Keratinocyte (primary cell): ENCODE data around the gene LRRC4. TPM values are rescaled to one million over a fixed set of nuclear protein-coding genes. Genes with fewer than 3 reads are reported as not detected.

ENCODE experiments used
- DNase-seq: peaks from one replicate; pipeline ENCODE4 v3.0.0-alpha.2; 2011; ENCODE audit warnings: low read depth, missing footprints, low spot score
- FAIRE-seq: peaks from 2 replicates; lab custom pipeline; 2011; peaks lifted over from hg19 to GRCh38; lab: Jason Lieb, UNC
- H2AFZ ChIP-seq: 2 replicates; pipeline ENCODE4 v1.6.0; 2012; ENCODE audit warnings: low read length, control low read depth, inconsistent platforms; ENCODE audit not compliant: control insufficient read depth
- H3K27ac ChIP-seq: 2 replicates; pipeline ENCODE4 v1.5.1; 2011; ENCODE audit warnings: low read length; ENCODE audit not compliant: control insufficient read depth, insufficient read depth
- H3K27me3 ChIP-seq: 3 replicates; pipeline ENCODE4 v1.6.0; 2011; ENCODE audit warnings: low read length; ENCODE audit not compliant: control insufficient read depth, insufficient read depth; ENCODE audit errors: extremely low read depth
- H3K36me3 ChIP-seq, 2 experiments: 2 replicates in 1 of 2; 3 replicates in 1 of 2; pipeline ENCODE4 v1.5.1; 2011; ENCODE audit warnings: low read length in 2 of 2, mild to moderate bottlenecking in 1 of 2; ENCODE audit not compliant: control insufficient read depth in 2 of 2, insufficient read depth in 2 of 2; ENCODE audit errors: extremely low read depth in 1 of 2
- H3K4me1 ChIP-seq: 3 replicates; pipeline ENCODE4 v1.5.1; 2011; ENCODE audit warnings: low read length; ENCODE audit not compliant: control insufficient read depth, insufficient read depth; ENCODE audit errors: extremely low read depth
- H3K4me2 ChIP-seq: 3 replicates; pipeline ENCODE4 v1.6.0; 2011; ENCODE audit warnings: low read depth, low read length; ENCODE audit not compliant: control insufficient read depth, insufficient read depth; ENCODE audit errors: extremely low read depth
- H3K4me3 ChIP-seq, 3 experiments: fragments of 200-600 bp in 1 of 3; sonication (generic) in 1 of 3; 2 replicates in 2 of 3; 3 replicates in 1 of 3; pipeline ENCODE4 v1.5.1; 2011 to 2016; ENCODE audit warnings: low read length in 3 of 3, mild to moderate bottlenecking in 3 of 3, control low read depth in 2 of 3, inconsistent platforms in 1 of 3, low read depth in 1 of 3, mixed read lengths in 1 of 3, mixed run types in 1 of 3, moderate library complexity in 1 of 3; ENCODE audit not compliant: control insufficient read depth in 2 of 3, insufficient read depth in 2 of 3; ENCODE audit errors: extremely low read depth in 1 of 3
- H3K79me2 ChIP-seq: 2 replicates; pipeline ENCODE4 v1.6.0; 2012; ENCODE audit warnings: low read length; ENCODE audit not compliant: control insufficient read depth, insufficient read depth
- H3K9ac ChIP-seq: 3 replicates; pipeline ENCODE4 v1.6.0; 2011; ENCODE audit warnings: low read length; ENCODE audit not compliant: control insufficient read depth, insufficient read depth; ENCODE audit errors: extremely low read depth
- H3K9me1 ChIP-seq: 3 replicates; pipeline ENCODE4 v1.6.0; 2011; ENCODE audit warnings: low read length; ENCODE audit not compliant: control insufficient read depth, insufficient read depth; ENCODE audit errors: extremely low read depth
- H3K9me3 ChIP-seq: 2 replicates; pipeline ENCODE4 v1.5.1; 2012; ENCODE audit warnings: low read depth, low read length; ENCODE audit not compliant: control insufficient read depth
- H4K20me1 ChIP-seq: 3 replicates; pipeline ENCODE4 v1.6.0; 2011; ENCODE audit warnings: low read length; ENCODE audit not compliant: control insufficient read depth, insufficient read depth; ENCODE audit errors: extremely low read depth
- EZH2 ChIP-seq: IDR thresholded peaks from one replicate; pipeline ENCODE4 v1.6.1; 2012; ENCODE audit warnings: inconsistent platforms, mild to moderate bottlenecking, low read length, moderate library complexity
- dilution Hi-C: fragments of 300-500 bp; cut with MboI; formaldehyde crosslinking; loops from one replicate; pipeline ENCODE4 v1.7.0; 2020; ENCODE audit warnings: low sequenced_read_pairs; ENCODE audit not compliant: extremely low pct_ligation_motif_present
- polyA plus RNA-seq, 5 experiments: library from polyadenylated mRNA; depleted of rRNA in 3 of 5; stranded (reverse) in 3 of 5; stranded (forward) in 1 of 5; unstranded in 1 of 5; fragments of >200 nt; gene quantifications; 1 replicate in 1 of 5; 2 replicates in 3 of 5; 3 replicates in 1 of 5; pipeline versions ENCODE4 v1.2.1 to v1.2.3, GENCODE V29; 2011 to 2012; ENCODE audit warnings: missing spikeins in 2 of 5, low read depth in 1 of 5, low replicate concordance in 1 of 5
- TF ChIP-seq, protein P1 (sequence below), 3 experiments: IDR thresholded peaks in 1 of 3; conservative IDR thresholded peaks in 1 of 3; optimal IDR thresholded peaks in 1 of 3; 2 replicates in 2 of 3; 3 replicates in 1 of 3; pipeline versions ENCODE3 to v1.5.1; 2011; ENCODE audit warnings: low read length in 3 of 3, mild to moderate bottlenecking in 3 of 3, moderate library complexity in 2 of 3, control low read depth in 1 of 3, inconsistent platforms in 1 of 3; ENCODE audit not compliant: insufficient read depth in 2 of 3; ENCODE audit errors: extremely low read depth in 1 of 3

Gene LRRC4
- polyA plus RNA-seq, 1 donor (not counting 4 experiments of a cell fraction or from before 2014, with no cell fraction given): 0.07 TPM

DNA sequence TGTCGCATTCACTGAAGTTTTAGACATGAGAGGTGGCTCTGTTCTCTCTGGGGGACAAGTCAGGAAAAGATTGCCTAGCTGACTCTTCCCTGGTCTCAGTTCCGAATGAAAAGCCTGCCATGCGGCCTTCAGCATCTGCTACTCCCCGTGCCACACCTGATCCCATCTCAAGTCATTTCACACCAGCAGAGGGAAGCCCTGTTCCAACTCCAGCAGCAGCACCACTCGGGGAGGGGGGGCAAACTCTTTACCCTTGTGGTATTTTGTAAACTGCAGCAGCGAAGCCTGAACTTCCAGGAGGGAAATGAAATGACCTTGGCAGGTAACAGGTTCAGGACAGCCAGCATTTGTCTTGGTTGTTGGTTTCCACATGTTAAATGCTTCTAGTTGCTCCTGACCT is 13.8 kb downstream of the LRRC4 start:
- dilution Hi-C loops: no loop called here
- H3K36me3 ChIP-seq: peaks cover 8 to 24% of the 10 kb centered on the region in 2 experiments
- no peaks in the 10 kb centered on the region for H4K20me1 ChIP-seq
- no peak overlapping the region for H3K4me3 ChIP-seq
- no peaks in the 10 kb centered on the region for H3K79me2 ChIP-seq
- TF ChIP-seq, protein P1, sequence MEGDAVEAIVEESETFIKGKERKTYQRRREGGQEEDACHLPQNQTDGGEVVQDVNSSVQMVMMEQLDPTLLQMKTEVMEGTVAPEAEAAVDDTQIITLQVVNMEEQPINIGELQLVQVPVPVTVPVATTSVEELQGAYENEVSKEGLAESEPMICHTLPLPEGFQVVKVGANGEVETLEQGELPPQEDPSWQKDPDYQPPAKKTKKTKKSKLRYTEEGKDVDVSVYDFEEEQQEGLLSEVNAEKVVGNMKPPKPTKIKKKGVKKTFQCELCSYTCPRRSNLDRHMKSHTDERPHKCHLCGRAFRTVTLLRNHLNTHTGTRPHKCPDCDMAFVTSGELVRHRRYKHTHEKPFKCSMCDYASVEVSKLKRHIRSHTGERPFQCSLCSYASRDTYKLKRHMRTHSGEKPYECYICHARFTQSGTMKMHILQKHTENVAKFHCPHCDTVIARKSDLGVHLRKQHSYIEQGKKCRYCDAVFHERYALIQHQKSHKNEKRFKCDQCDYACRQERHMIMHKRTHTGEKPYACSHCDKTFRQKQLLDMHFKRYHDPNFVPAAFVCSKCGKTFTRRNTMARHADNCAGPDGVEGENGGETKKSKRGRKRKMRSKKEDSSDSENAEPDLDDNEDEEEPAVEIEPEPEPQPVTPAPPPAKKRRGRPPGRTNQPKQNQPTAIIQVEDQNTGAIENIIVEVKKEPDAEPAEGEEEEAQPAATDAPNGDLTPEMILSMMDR (optimal IDR thresholded peaks at IDR 0.05 in 1 of 3, IDR thresholded peaks at IDR 0.05 in 1 of 3, conservative IDR thresholded peaks at IDR 0.05 in 1 of 3; ENCODE audit: extremely low read depth in 1 of 3, insufficient read depth in 2 of 3, low read length in 3 of 3): no peak
- no peak for TF ChIP-seq EZH2
- H2AFZ ChIP-seq: no peak overlapping the region
- H3K4me2 ChIP-seq: no peak overlapping the region
- FAIRE-seq (no peak), DNase-seq (no peak)
- peaks cover 37% of the 10 kb centered on the region for H3K4me1 ChIP-seq
- H3K9ac ChIP-seq: no peak overlapping the region
- no peaks in the 10 kb centered on the region for H3K9me3 ChIP-seq
- no peaks in the 10 kb centered on the region for H3K9me1 ChIP-seq
- H3K27me3 ChIP-seq: no peaks in the 10 kb centered on the region
- H3K27ac ChIP-seq: no peak overlapping the region

DNA sequence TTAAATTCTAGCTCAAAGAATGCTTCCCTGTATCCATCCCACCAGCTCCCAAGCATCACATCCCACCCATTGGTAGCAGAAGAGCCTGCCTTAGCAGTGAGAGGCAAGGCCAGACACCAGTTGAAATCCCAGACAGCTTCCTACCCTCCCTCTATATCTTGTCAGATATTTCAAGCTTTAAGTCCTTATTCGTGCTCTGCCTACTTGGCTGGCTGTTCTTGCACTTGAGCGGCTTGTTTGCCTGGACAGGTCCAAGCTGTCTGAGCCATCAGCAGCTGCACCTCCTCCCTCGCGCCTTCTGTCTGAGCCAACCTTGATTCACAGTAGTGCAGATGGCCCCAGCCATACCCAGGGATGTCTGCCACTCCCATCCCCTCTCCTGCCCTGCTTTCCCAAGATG is 16.4 kb downstream of the LRRC4 start:
- H3K9ac ChIP-seq: no peak overlapping the region
- H3K27ac ChIP-seq: no peak overlapping the region
- no peak for DNase-seq

More for the DNA sequence above, 16.4 kb downstream of the LRRC4 start:
- peak; percentile 81 for FAIRE-seq
- H3K79me2 ChIP-seq: no peaks in the 10 kb centered on the region
- no peak overlapping the region for H3K4me3 ChIP-seq
- H2AFZ ChIP-seq: no peak overlapping the region
- H3K9me1 ChIP-seq: no peaks in the 10 kb centered on the region
- dilution Hi-C loops: no loop called here
- no peaks in the 10 kb centered on the region for H3K27me3 ChIP-seq
- peaks cover 13% of the 10 kb centered on the region for H3K4me1 ChIP-seq
- peak overlapping the region; percentile 17 for H3K4me2 ChIP-seq
- TF ChIP-seq EZH2: no peak
- TF ChIP-seq, protein P1 (optimal IDR thresholded peaks at IDR 0.05 in 1 of 3, IDR thresholded peaks at IDR 0.05 in 1 of 3, conservative IDR thresholded peaks at IDR 0.05 in 1 of 3; ENCODE audit: extremely low read depth in 1 of 3, insufficient read depth in 2 of 3, low read length in 3 of 3): no peak
- H3K9me3 ChIP-seq: no peaks in the 10 kb centered on the region
- no peaks in the 10 kb centered on the region for H4K20me1 ChIP-seq
- peaks cover 11 to 20% of the 10 kb centered on the region in 2 experiments for H3K36me3 ChIP-seq
